ENCODE results near the gene CDX1. TPM values are rescaled to one million over a fixed set of nuclear protein-coding genes. Genes with fewer than 3 reads are reported as not detected.
A peak's percentile ranks its signal among the peaks of the same experiment; 100 is the strongest.

The CDX1 gene
- polyA plus RNA-seq, 3 donors: not detected

DNA sequence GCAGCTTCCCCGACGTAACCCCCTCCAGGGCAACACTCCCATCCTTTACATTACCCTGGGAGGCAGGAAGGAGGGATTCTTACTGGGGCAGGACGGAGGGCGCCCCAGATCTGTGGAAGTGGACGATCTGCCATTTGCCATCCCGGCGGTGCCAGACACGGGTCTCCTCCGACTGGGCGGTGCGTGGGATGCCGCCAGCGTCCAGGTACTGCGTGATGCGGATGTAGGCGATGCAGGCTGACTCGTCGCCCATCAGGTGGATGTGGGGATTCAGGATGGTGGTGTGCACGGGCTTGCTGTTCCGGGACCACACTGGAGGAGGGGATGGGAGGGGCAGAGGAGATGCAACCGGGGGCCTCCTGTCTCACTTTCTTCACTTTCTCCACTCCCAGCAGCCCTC, 56.3 kb downstream of the CDX1 start:
- Mint-ChIP-seq H3K9me3 (peaks cover 0 to 2% (median 0%) of the 10 kb centered on the region in 7 donors), H3K27me3 (ENCODE audit: low read depth in 3 of 3) (peaks cover 2 to 10% (median 7%) of the 10 kb centered on the region in 3 donors), H3K4me3 (no peak overlapping the region), H3K27ac (peak overlapping the region in 1 of 7 donors; percentile 40), H3K36me3 (no peaks in the 10 kb centered on the region), H3K4me1 (peaks cover 9% of the 10 kb centered on the region)
- Histone ChIP-seq H3K27me3 (ENCODE audit: control insufficient read depth in 2 of 2, insufficient read depth in 2 of 2, low read length in 2 of 2) (no peaks in the 10 kb centered on the region), H3K9me3 (replicated peaks in 1 of 2; ENCODE audit: control insufficient read depth in 1 of 2, insufficient read depth in 1 of 2, low read length in 2 of 2) (no peaks in the 10 kb centered on the region), H3K4me3 (replicated peaks in 1 of 3; ENCODE audit: low read depth in 2 of 3, low read length in 3 of 3) (no peak overlapping the region), H3K4me2 (replicated peaks; ENCODE audit: extremely low read depth, low read length, poor library complexity, severe bottlenecking) (no peak overlapping the region), H3K79me2 (ENCODE audit: insufficient read depth, low read length) (no peaks in the 10 kb centered on the region), H3K9ac (ENCODE audit: insufficient read depth, low read length, poor library complexity, severe bottlenecking) (no peak overlapping the region), H2AFZ (ENCODE audit: insufficient read depth, low read depth, low read length, poor library complexity, severe bottlenecking) (no peak overlapping the region), H4K20me1 (ENCODE audit: insufficient read depth, low read length) (no peaks in the 10 kb centered on the region), H3K27ac (ENCODE audit: low read depth in 1 of 2, low read length in 2 of 2) (no peak overlapping the region), H3K4me1 (ENCODE audit: control insufficient read depth in 1 of 2, insufficient read depth in 2 of 2, low read length in 2 of 2) (no peaks in the 10 kb centered on the region), H3K36me3 (replicated peaks in 1 of 2; ENCODE audit: control insufficient read depth in 1 of 2, insufficient read depth in 2 of 2, low read length in 2 of 2) (no peaks in the 10 kb centered on the region)
- TF ChIP-seq, protein P1, sequence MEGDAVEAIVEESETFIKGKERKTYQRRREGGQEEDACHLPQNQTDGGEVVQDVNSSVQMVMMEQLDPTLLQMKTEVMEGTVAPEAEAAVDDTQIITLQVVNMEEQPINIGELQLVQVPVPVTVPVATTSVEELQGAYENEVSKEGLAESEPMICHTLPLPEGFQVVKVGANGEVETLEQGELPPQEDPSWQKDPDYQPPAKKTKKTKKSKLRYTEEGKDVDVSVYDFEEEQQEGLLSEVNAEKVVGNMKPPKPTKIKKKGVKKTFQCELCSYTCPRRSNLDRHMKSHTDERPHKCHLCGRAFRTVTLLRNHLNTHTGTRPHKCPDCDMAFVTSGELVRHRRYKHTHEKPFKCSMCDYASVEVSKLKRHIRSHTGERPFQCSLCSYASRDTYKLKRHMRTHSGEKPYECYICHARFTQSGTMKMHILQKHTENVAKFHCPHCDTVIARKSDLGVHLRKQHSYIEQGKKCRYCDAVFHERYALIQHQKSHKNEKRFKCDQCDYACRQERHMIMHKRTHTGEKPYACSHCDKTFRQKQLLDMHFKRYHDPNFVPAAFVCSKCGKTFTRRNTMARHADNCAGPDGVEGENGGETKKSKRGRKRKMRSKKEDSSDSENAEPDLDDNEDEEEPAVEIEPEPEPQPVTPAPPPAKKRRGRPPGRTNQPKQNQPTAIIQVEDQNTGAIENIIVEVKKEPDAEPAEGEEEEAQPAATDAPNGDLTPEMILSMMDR (IDR thresholded peaks at IDR 0.05): no peak
- intact Hi-C loops (cut with micrococcal nuclease): no loop called here
- WGBS (ENCODE audit: insufficient coverage): 97% methylated on average over 15 of the region's 21 CpGs
- DNase-seq: no peak

DNA sequence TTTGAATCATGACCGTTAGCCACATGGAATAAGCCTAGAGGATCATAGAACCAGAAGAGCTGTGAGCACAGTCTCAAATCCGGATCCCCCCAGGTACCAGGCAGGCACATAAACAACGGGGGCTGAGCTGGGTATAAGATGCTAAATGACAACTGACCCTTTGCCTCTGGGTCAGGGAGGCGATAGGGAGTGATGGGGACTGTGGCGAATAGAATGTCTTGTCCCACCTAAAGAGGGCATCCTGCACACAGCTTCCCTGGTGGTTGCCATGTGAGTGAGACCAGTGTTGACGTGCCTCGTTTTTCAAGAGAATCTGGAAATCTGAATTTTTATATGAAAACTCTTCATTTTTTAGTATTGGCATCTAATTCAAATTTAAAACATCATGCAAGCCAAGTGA, 56.9 kb downstream of the CDX1 start:
- intact Hi-C loops (cut with micrococcal nuclease): no loop called here
- no peaks in the 10 kb centered on the region for H4K20me1 ChIP-seq (ENCODE audit: insufficient read depth, low read length)
- TF ChIP-seq, protein P1 (IDR thresholded peaks at IDR 0.05): no peak
- H3K9me3 ChIP-seq (replicated peaks in 1 of 2; ENCODE audit: control insufficient read depth in 1 of 2, insufficient read depth in 1 of 2, low read length in 2 of 2): no peaks in the 10 kb centered on the region
- no peak overlapping the region for H2AFZ ChIP-seq (ENCODE audit: insufficient read depth, low read depth, low read length, poor library complexity, severe bottlenecking)
- no peak overlapping the region for H3K27ac ChIP-seq (ENCODE audit: low read depth in 1 of 2, low read length in 2 of 2)
- H3K9ac ChIP-seq (ENCODE audit: insufficient read depth, low read length, poor library complexity, severe bottlenecking): no peak overlapping the region
- H3K4me2 ChIP-seq (replicated peaks; ENCODE audit: extremely low read depth, low read length, poor library complexity, severe bottlenecking): no peak overlapping the region
- Mint-ChIP-seq H3K9me3 (peaks cover 0 to 2% (median 0%) of the 10 kb centered on the region in 7 donors), H3K36me3 (no peaks in the 10 kb centered on the region), H3K27ac (no peak overlapping the region), H3K4me1 (peaks cover 8% of the 10 kb centered on the region), H3K27me3 (ENCODE audit: low read depth in 3 of 3) (peaks cover 2 to 10% (median 7%) of the 10 kb centered on the region in 3 donors), H3K4me3 (no peak overlapping the region)
- H3K4me1 ChIP-seq (ENCODE audit: control insufficient read depth in 1 of 2, insufficient read depth in 2 of 2, low read length in 2 of 2): no peaks in the 10 kb centered on the region
- no peaks in the 10 kb centered on the region for H3K79me2 ChIP-seq (ENCODE audit: insufficient read depth, low read length)
- no peak overlapping the region for H3K4me3 ChIP-seq (replicated peaks in 1 of 3; ENCODE audit: low read depth in 2 of 3, low read length in 3 of 3)
- WGBS (ENCODE audit: insufficient coverage): 100% methylated on average over 2 of the region's 7 CpGs
- no peaks in the 10 kb centered on the region for H3K36me3 ChIP-seq (replicated peaks in 1 of 2; ENCODE audit: control insufficient read depth in 1 of 2, insufficient read depth in 2 of 2, low read length in 2 of 2)
- DNase-seq: no peak
- H3K27me3 ChIP-seq (ENCODE audit: control insufficient read depth in 2 of 2, insufficient read depth in 2 of 2, low read length in 2 of 2): no peaks in the 10 kb centered on the region
